KMS-11 (cell line): ENCODE measurements around the gene CGB8.
"Not testable (repeated sequence)": the region's sequence is repeated elsewhere in the genome, so short reads cannot be mapped to it uniquely, and the experiment has no call there.

Source experiments
- H2AFZ ChIP-seq: fragments of 200-600 bp; sonication (generic); 2 replicates; pipeline ENCODE4 v1.6.1; 2016; ENCODE audit warnings: antibody characterized with exemption, mixed run types, low read depth
- H3K27ac ChIP-seq: fragments of 200-600 bp; sonication (generic); 2 replicates; pipeline ENCODE4 v1.6.1; 2016; ENCODE audit warnings: mild to moderate bottlenecking, mixed run types
- H3K27me3 ChIP-seq: fragments of 200-600 bp; sonication (generic); 2 replicates; pipeline ENCODE4 v1.6.1; 2017; ENCODE audit warnings: mild to moderate bottlenecking, low read depth, mixed run types, moderate library complexity; ENCODE audit not compliant: insufficient read depth
- H3K36me3 ChIP-seq: fragments of 200-600 bp; sonication (generic); 2 replicates; pipeline ENCODE4 v1.6.1; 2017; ENCODE audit warnings: mild to moderate bottlenecking, mixed run types; ENCODE audit not compliant: insufficient read depth
- H3K4me1 ChIP-seq: fragments of 200-600 bp; sonication (generic); 2 replicates; pipeline ENCODE4 v1.6.1; 2016; ENCODE audit warnings: mild to moderate bottlenecking, low read depth, mixed run types; ENCODE audit not compliant: poor library complexity, severe bottlenecking
- H3K4me2 ChIP-seq: fragments of 200-600 bp; sonication (generic); 2 replicates; pipeline ENCODE4 v1.7.0; 2016; ENCODE audit warnings: mild to moderate bottlenecking, mixed run types
- H3K4me3 ChIP-seq: fragments of 200-600 bp; sonication (generic); IDR thresholded peaks from 2 replicates; pipeline ENCODE4 v1.6.1; 2017; ENCODE audit warnings: low read depth, low read length, mixed read lengths; ENCODE audit not compliant: insufficient read depth
- H3K79me2 ChIP-seq: fragments of 200-600 bp; sonication (generic); 2 replicates; pipeline ENCODE4 v1.6.1; 2016; ENCODE audit warnings: low read depth, mixed run types; ENCODE audit not compliant: insufficient read depth
- H3K9ac ChIP-seq: fragments of 200-600 bp; sonication (generic); 2 replicates; pipeline ENCODE4 v1.6.1; 2016; ENCODE audit warnings: mild to moderate bottlenecking, mixed run types
- H4K20me1 ChIP-seq: fragments of 200-600 bp; sonication (generic); 2 replicates; pipeline ENCODE4 v1.6.1; 2016; ENCODE audit warnings: mild to moderate bottlenecking, mixed run types; ENCODE audit not compliant: insufficient read depth
- CTCF ChIP-seq: fragments of 200-600 bp; sonication (generic); conservative IDR thresholded peaks from 2 replicates; pipeline ENCODE4 v1.6.1; 2017; ENCODE audit warnings: low read depth, mild to moderate bottlenecking, antibody characterized with exemption, low read length, moderate library complexity, mixed read lengths

The CGB8 gene

GRCh38 chr19:49029749-49030148 lies 19.2 kb downstream of the CGB8 start:
- H3K4me1 ChIP-seq, H3K27ac ChIP-seq, H3K4me3 ChIP-seq, H2AFZ ChIP-seq, H3K9ac ChIP-seq, H3K79me2 ChIP-seq, H4K20me1 ChIP-seq, H3K36me3 ChIP-seq, H3K4me2 ChIP-seq: not testable (repeated sequence)
- H3K27me3 ChIP-seq, result peaks cover 15% of the 10 kb centered on the region

- H3K4me3 ChIP-seq, H3K79me2 ChIP-seq, H3K4me1 ChIP-seq: not testable (repeated sequence)
Measured at GRCh38 chr19:49028686-49029085, 20.2 kb downstream of the CGB8 start.

GRCh38 chr19:49025599-49025998 lies 23.3 kb downstream of the CGB8 start:
- not testable (repeated sequence) for H2AFZ ChIP-seq, H3K36me3 ChIP-seq, H3K79me2 ChIP-seq, H3K27ac ChIP-seq, H4K20me1 ChIP-seq, H3K4me2 ChIP-seq, H3K4me3 ChIP-seq, H3K9ac ChIP-seq, H3K4me1 ChIP-seq
- peaks cover 15% of the 10 kb centered on the region; the same call in 1 of the 2 replicates for H3K27me3 ChIP-seq

More at GRCh38 chr19:49028686-49029085, 20.2 kb downstream of the CGB8 start:
- not testable (repeated sequence) for H2AFZ ChIP-seq, H3K9ac ChIP-seq, H3K4me2 ChIP-seq, H3K27me3 ChIP-seq, H3K27ac ChIP-seq, H4K20me1 ChIP-seq, H3K36me3 ChIP-seq

- H3K9ac ChIP-seq, H4K20me1 ChIP-seq, H3K79me2 ChIP-seq, H3K4me2 ChIP-seq, H2AFZ ChIP-seq, H3K4me3 ChIP-seq, H3K36me3 ChIP-seq, H3K27ac ChIP-seq, H3K4me1 ChIP-seq: not testable (repeated sequence)
- peaks cover 20% of the 10 kb centered on the region; the same call in 1 of the 2 replicates for H3K27me3 ChIP-seq
Measured at GRCh38 chr19:49025088-49025487, 23.8 kb downstream of the CGB8 start.

DNA sequence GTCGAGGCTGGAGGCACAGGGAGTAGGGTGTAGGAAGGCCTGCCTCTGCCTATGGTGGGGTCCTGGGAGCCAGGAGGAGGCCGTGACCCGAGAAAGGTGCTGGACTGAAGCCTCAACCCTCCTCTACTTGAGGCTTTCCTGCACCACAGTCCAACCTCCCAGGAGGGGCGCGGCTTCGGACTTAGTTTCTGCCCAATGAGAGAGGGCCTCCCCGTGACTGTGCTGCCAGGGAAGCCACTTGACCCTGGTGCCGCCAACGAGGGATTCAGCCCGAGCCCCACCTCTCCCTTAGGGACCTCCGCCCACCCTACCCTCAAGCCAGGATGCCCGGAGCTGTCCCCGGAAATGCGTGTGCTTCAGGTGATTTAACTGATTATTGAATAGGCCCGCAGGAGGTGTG lies 24.7 kb downstream of the CGB8 start, which contains the start of gene CGB3:
Gene CGB3, minus strand, starts transcription at position 101 of the 400 bp plus-strand sequence. CDS start 362 bp downstream, outside the sequence.
- not testable (repeated sequence) for H3K4me1 ChIP-seq, H3K27ac ChIP-seq, H3K36me3 ChIP-seq, H3K9ac ChIP-seq, H3K4me3 ChIP-seq, H3K79me2 ChIP-seq, H3K4me2 ChIP-seq, H4K20me1 ChIP-seq, H2AFZ ChIP-seq
- H3K27me3 ChIP-seq, result peaks cover 23% of the 10 kb centered on the region; the same call in 1 of the 2 replicates

GRCh38 chr19:49022116-49022515 lies 26.8 kb downstream of the CGB8 start:
- no peak overlapping the region for H3K27ac ChIP-seq
- H3K9ac ChIP-seq, result no peak overlapping the region
- H3K27me3 ChIP-seq, result peaks cover 35% of the 10 kb centered on the region
- no peak overlapping the region for H2AFZ ChIP-seq
- H4K20me1 ChIP-seq, result no peaks in the 10 kb centered on the region
- H3K4me2 ChIP-seq, result no peak overlapping the region
- no peaks in the 10 kb centered on the region for H3K4me1 ChIP-seq
- no peak for TF ChIP-seq CTCF
- H3K79me2 ChIP-seq, result no peaks in the 10 kb centered on the region
- H3K36me3 ChIP-seq, result no peaks in the 10 kb centered on the region
- H3K4me3 ChIP-seq, result no peak overlapping the region
